IPS DF 6.9 (cell line): ENCODE data around the gene TUT1.
"Not testable (repeated sequence)": the region's sequence is repeated elsewhere in the genome, so short reads cannot be mapped to it uniquely, and the experiment has no call there.

Source experiments
- DNase-seq: peaks from one replicate; pipeline ENCODE4 v3.0.0-alpha.2; 2013; ENCODE audit warnings: low read depth, low spot score
- H3K27ac ChIP-seq: one replicate; pipeline ENCODE4 v1.5.1; 2013; ENCODE audit warnings: low read length, control low read depth
- H3K27me3 ChIP-seq: 2 replicates; pipeline ENCODE4 v1.6.1; 2013; ENCODE audit warnings: mild to moderate bottlenecking, low read length; ENCODE audit not compliant: control insufficient read depth, insufficient read depth
- H3K36me3 ChIP-seq: 2 replicates; pipeline ENCODE4 v1.6.1; 2013; ENCODE audit warnings: low read length; ENCODE audit not compliant: control insufficient read depth, insufficient read depth
- H3K4me1 ChIP-seq: 2 replicates; pipeline ENCODE4 v1.6.1; 2013; ENCODE audit warnings: low read length; ENCODE audit not compliant: control insufficient read depth, insufficient read depth
- H3K4me3 ChIP-seq: 2 replicates; pipeline ENCODE4 v1.5.1; 2013; ENCODE audit warnings: mild to moderate bottlenecking, low read length
- H3K9me3 ChIP-seq: 2 replicates; pipeline ENCODE4 v1.6.1; 2013; ENCODE audit warnings: low read length, inconsistent platforms; ENCODE audit not compliant: control insufficient read depth, insufficient read depth
- whole genome bisulfite sequencing: extraction: QIAGEN DNeasy Blood & Tissue Kit; methylation state at CpG from one replicate; pipeline ENCODE4 v1.1.7; 2013; ENCODE audit warnings: mixed read lengths, missing lambda C conversion rate; ENCODE audit not compliant: insufficient read length, insufficient coverage; 5-methylcytosine and 5-hydroxymethylcytosine counted together

The TUT1 gene

GRCh38 chr11:62556108-62556874 lies 35.0 kb downstream of the TUT1 start:
- Histone ChIP-seq H3K36me3 (peaks cover 16% of the 10 kb centered on the region; the same call in 1 of the 2 replicates), H3K27me3 (no peaks in the 10 kb centered on the region), H3K4me3 (no peak overlapping the region), H3K27ac (no peak overlapping the region), H3K4me1 (peaks cover 23% of the 10 kb centered on the region), H3K9me3 (no peaks in the 10 kb centered on the region)
- DNase-seq: no peak
- no CpG with 5 or more reads among the region's 14 CpGs for WGBS

- DNase-seq: no peak
- WGBS: no CpG with 5 or more reads among the region's 4 CpGs
- no peak overlapping the region for H3K4me3 ChIP-seq
- H3K27ac ChIP-seq: no peak overlapping the region
- peaks cover 21% of the 10 kb centered on the region for H3K4me1 ChIP-seq
- peaks cover 14% of the 10 kb centered on the region; the same call in 1 of the 2 replicates for H3K36me3 ChIP-seq
- H3K9me3 ChIP-seq: no peaks in the 10 kb centered on the region
- no peaks in the 10 kb centered on the region for H3K27me3 ChIP-seq
Observed at GRCh38 chr11:62555464-62556107, 35.7 kb downstream of the TUT1 start.

- H3K9me3 ChIP-seq: no peaks in the 10 kb centered on the region
- no peak overlapping the region for H3K27ac ChIP-seq
Observed at GRCh38 chr11:62554387-62555167, 36.7 kb downstream of the TUT1 start.

GRCh38 chr11:62553839-62554361 lies 37.4 kb downstream of the TUT1 start:
- Histone ChIP-seq H3K36me3 (peaks cover 4% of the 10 kb centered on the region; the same call in 1 of the 2 replicates), H3K27me3 (no peaks in the 10 kb centered on the region), H3K27ac (no peak overlapping the region), H3K4me3 (no peak overlapping the region), H3K9me3 (no peaks in the 10 kb centered on the region), H3K4me1 (peaks cover 21% of the 10 kb centered on the region)
- no CpG with 5 or more reads among the region's 8 CpGs for WGBS
- DNase-seq: no peak

More at GRCh38 chr11:62554387-62555167, 36.7 kb downstream of the TUT1 start:
- WGBS: no CpG with 5 or more reads among the region's 7 CpGs
- Histone ChIP-seq H3K27me3 (no peaks in the 10 kb centered on the region), H3K36me3 (peaks cover 9% of the 10 kb centered on the region; the same call in 1 of the 2 replicates), H3K4me1 (peaks cover 21% of the 10 kb centered on the region), H3K4me3 (no peak overlapping the region)
- DNase-seq: no peak

- no peak overlapping the region for H3K4me3 ChIP-seq
- H3K9me3 ChIP-seq: no peaks in the 10 kb centered on the region
- no peak for DNase-seq
- no peaks in the 10 kb centered on the region; the same call in 1 of the 2 replicates for H3K27me3 ChIP-seq
- H3K36me3 ChIP-seq: no peaks in the 10 kb centered on the region; the same call in 1 of the 2 replicates
- H3K4me1 ChIP-seq: peaks cover 21% of the 10 kb centered on the region
- no peak overlapping the region for H3K27ac ChIP-seq
- no CpG with 5 or more reads among the region's 15 CpGs for WGBS
Observed at GRCh38 chr11:62553080-62553838, 38.1 kb downstream of the TUT1 start.

GRCh38 chr11:62552485-62553079 lies 38.7 kb downstream of the TUT1 start:
- Histone ChIP-seq H3K27me3 (peaks cover 6% of the 10 kb centered on the region), H3K9me3 (no peaks in the 10 kb centered on the region), H3K4me3 (no peak overlapping the region), H3K4me1 (peaks cover 21% of the 10 kb centered on the region), H3K36me3 (no peaks in the 10 kb centered on the region; the same call in 1 of the 2 replicates), H3K27ac (no peak overlapping the region)
- no CpG with 5 or more reads among the region's 4 CpGs for WGBS
- no peak for DNase-seq

GRCh38 chr11:62550478-62550877 lies 40.8 kb downstream of the TUT1 start:
- H3K36me3 ChIP-seq, H3K27ac ChIP-seq, H3K9me3 ChIP-seq, H3K4me3 ChIP-seq, DNase-seq: not testable (repeated sequence)
- Histone ChIP-seq H3K27me3 (peaks cover 13% of the 10 kb centered on the region), H3K4me1 (peaks cover 12% of the 10 kb centered on the region)
- WGBS: no CpG with 5 or more reads among the region's 2 CpGs

- H3K9me3 ChIP-seq: no peaks in the 10 kb centered on the region
- no peaks in the 10 kb centered on the region for H3K36me3 ChIP-seq
- WGBS: no CpG with 5 or more reads among the region's 17 CpGs
- peaks cover 29% of the 10 kb centered on the region for H3K27me3 ChIP-seq
- no peak overlapping the region for H3K27ac ChIP-seq
- H3K4me1 ChIP-seq: peaks cover 7% of the 10 kb centered on the region; the same call in 1 of the 2 replicates
- H3K4me3 ChIP-seq: no peak overlapping the region
- DNase-seq: no peak
Observed at GRCh38 chr11:62548545-62549335, 42.6 kb downstream of the TUT1 start.

GRCh38 chr11:62547691-62548281 lies 43.5 kb downstream of the TUT1 start:
- Histone ChIP-seq H3K4me1 (peaks cover 1% of the 10 kb centered on the region; the same call in 1 of the 2 replicates), H3K36me3 (no peaks in the 10 kb centered on the region), H3K4me3 (peak overlapping the region; percentile 59; the same call in 1 of the 2 replicates), H3K27ac (no peak overlapping the region), H3K9me3 (no peaks in the 10 kb centered on the region), H3K27me3 (peaks cover 38% of the 10 kb centered on the region)
- no CpG with 5 or more reads among the region's 8 CpGs for WGBS
- DNase-seq: no peak
